Activated CD8-positive, alpha-beta T cell treated with anti-CD3 and anti-CD28 coated beads for 36 hours (primary cell): ENCODE measurements around the gene BTBD7. TPM values are rescaled to one million over a fixed set of nuclear protein-coding genes. Genes with fewer than 3 reads are reported as not detected.
A peak's percentile ranks its signal among the peaks of the same experiment; 100 is the strongest.

ENCODE experiments used
- ATAC-seq: fragments of 200-7000 bp; cut with Tn5 transposase; one replicate; pipeline ENCODE4 v1.10.0; 2021; ENCODE audit warnings: mild to moderate bottlenecking, moderate library complexity
- CTCF ChIA-PET: fragments of 350-600 bp; sonication (Branson Sonifier 250); formaldehyde crosslinking; loops from one replicate; lab custom pipeline; 2021; ENCODE audit warnings: antibody characterized with exemption; lab: Charles Lee
- POLR2A ChIA-PET: fragments of 350-600 bp; sonication (Branson Sonifier 250); formaldehyde crosslinking; loops from one replicate; lab custom pipeline; 2021; ENCODE audit warnings: antibody characterized with exemption; lab: Charles Lee
- DNase-seq: peaks from one replicate; pipeline ENCODE4 v3.0.0-alpha.2; 2020
- H3K27ac Mint-ChIP-seq: one replicate; pipeline ENCODE4 v1.8.0; 2021; ENCODE audit warnings: mild to moderate bottlenecking, mixed read lengths
- H3K27me3 Mint-ChIP-seq: one replicate; pipeline ENCODE4 v1.8.0; 2021; ENCODE audit warnings: mixed read lengths
- H3K36me3 Mint-ChIP-seq: one replicate; pipeline ENCODE4 v1.8.0; 2021; ENCODE audit warnings: low read depth, mixed read lengths
- H3K4me1 Mint-ChIP-seq: one replicate; pipeline ENCODE4 v1.8.0; 2021; ENCODE audit warnings: low read depth, mixed read lengths
- H3K4me3 Mint-ChIP-seq: one replicate; pipeline ENCODE4 v1.8.0; 2021; ENCODE audit warnings: mild to moderate bottlenecking, moderate library complexity, mixed read lengths
- H3K9me3 Mint-ChIP-seq: one replicate; pipeline ENCODE4 v1.8.0; 2021; ENCODE audit warnings: mixed read lengths
- CTCF ChIP-seq: fragments of 200-600 bp; IDR thresholded peaks from one replicate; pipeline ENCODE4 v1.8.0; 2022; ENCODE audit warnings: antibody characterized with exemption, mild to moderate bottlenecking
- intact Hi-C: fragments of 100-400 bp; cut with micrococcal nuclease; formaldehyde crosslinking; loops from one replicate; pipeline ENCODE4 v1.10.0; 2022
- total RNA-seq, 2 experiments: library from RNA; stranded (reverse); gene quantifications; one replicate each; pipeline ENCODE4 v1.2.3, GENCODE V29; 2021

Gene BTBD7
- total RNA-seq, 2 experiments from 2014 or later = 8.7 to 12.6 TPM

- Mint-ChIP-seq H3K36me3 (no peaks in the 10 kb centered on the region), H3K9me3 (no peaks in the 10 kb centered on the region), H3K27me3 (no peaks in the 10 kb centered on the region), H3K4me3 (no peak overlapping the region), H3K27ac (no peak overlapping the region), H3K4me1 (peaks cover 20% of the 10 kb centered on the region)
- ATAC-seq (peak; percentile 17), DNase-seq (peak; percentile 65)
- intact Hi-C loops = no loop called here
- peak; percentile 35 for TF ChIP-seq CTCF
- ChIA-PET CTCF (interaction anchor here (0.6 to 1.3 kb wide), 3 partner anchors 71 to 191 kb away, joined by 3 to 4 read pairs (median 4); partner anchors contain the start of genes GON7 and UBR7), POLR2A (interaction anchor here (1.0 kb wide), 1 partner anchor 130 kb away, joined by 6 read pairs; the partner anchor contains the start of genes GON7 and UBR7)
Measured at GRCh38 chr14:93337143-93337753, 4.4 kb upstream of the BTBD7 start.

- CTCF ChIA-PET = interaction anchor here (1.5 kb wide), 1 partner anchor 288 kb away, joined by 4 read pairs; no protein-coding TSS in a partner anchor
- Mint-ChIP-seq H3K27me3 (no peaks in the 10 kb centered on the region), H3K4me3 (peak overlapping the region; percentile 88), H3K27ac (peak overlapping the region; percentile 95), H3K9me3 (no peaks in the 10 kb centered on the region), H3K36me3 (no peaks in the 10 kb centered on the region), H3K4me1 (peaks cover 50% of the 10 kb centered on the region)
- DNase-seq = no peak
- intact Hi-C loops = loop anchor here (5.0 kb wide), 1 partner anchor 126 kb away; the partner anchor contains the start of genes GON7 and UBR7
- POLR2A ChIA-PET = interaction anchor here (0.8 kb wide), 1 partner anchor 10 kb away, joined by 3 read pairs; no protein-coding TSS in a partner anchor
- TF ChIP-seq CTCF = no peak
- ATAC-seq = no peak
Measured at GRCh38 chr14:93333631-93334103, 831 bp upstream of the BTBD7 start.

GRCh38 chr14:93332397-93332852 lies 411 bp downstream of the BTBD7 start:
- Mint-ChIP-seq H3K9me3 (no peaks in the 10 kb centered on the region), H3K27me3 (no peaks in the 10 kb centered on the region), H3K4me1 (peaks cover 58% of the 10 kb centered on the region), H3K27ac (peak overlapping the region; percentile 95), H3K36me3 (no peaks in the 10 kb centered on the region), H3K4me3 (peak overlapping the region; percentile 88)
- peak; percentile 33 for DNase-seq
- peak; percentile 32 for ATAC-seq
- POLR2A ChIA-PET = interaction anchor here (1.4 kb wide), 1 partner anchor 11 kb away, joined by 4 read pairs; no protein-coding TSS in a partner anchor
- TF ChIP-seq CTCF = no peak
- intact Hi-C loops = loop anchor here (5.0 kb wide), 1 partner anchor 125 kb away; the partner anchor contains the start of genes GON7 and UBR7
- CTCF ChIA-PET = interaction anchor here (1.0 kb wide), 1 partner anchor 11 kb away, joined by 3 read pairs; no protein-coding TSS in a partner anchor

GRCh38 chr14:93331728-93332396 lies 974 bp downstream of the BTBD7 start:
- Mint-ChIP-seq H3K27ac (peak overlapping the region; percentile 78), H3K4me1 (peaks cover 58% of the 10 kb centered on the region), H3K27me3 (no peaks in the 10 kb centered on the region), H3K36me3 (no peaks in the 10 kb centered on the region), H3K9me3 (no peaks in the 10 kb centered on the region), H3K4me3 (peak overlapping the region; percentile 88)
- DNase-seq (no peak), ATAC-seq (no peak)
- no peak for TF ChIP-seq CTCF
- intact Hi-C loops = loop anchor here (5.0 kb wide), 1 partner anchor 125 kb away; the partner anchor contains the start of genes GON7 and UBR7
- ChIA-PET POLR2A (interaction anchor here (0.8 to 1.4 kb wide), 2 partner anchors 10 to 148 kb away, joined by 3 to 4 read pairs; no protein-coding TSS in a partner anchor), CTCF (interaction anchor here (1.0 to 1.1 kb wide), 2 partner anchors 9 to 10 kb away, joined by 3 read pairs; no protein-coding TSS in a partner anchor)
